GM12873 (cell line): ENCODE data around the gene NIM1K.

ENCODE experiments used
- TF ChIP-seq, protein P1 (sequence below): IDR thresholded peaks from 2 replicates; pipeline ENCODE4 v1.5.1; 2012; ENCODE audit warnings: low read depth, mild to moderate bottlenecking, moderate library complexity, low read length, control low read depth; ENCODE audit not compliant: insufficient read depth; ENCODE audit errors: missing control alignments

NIM1K gene

DNA sequence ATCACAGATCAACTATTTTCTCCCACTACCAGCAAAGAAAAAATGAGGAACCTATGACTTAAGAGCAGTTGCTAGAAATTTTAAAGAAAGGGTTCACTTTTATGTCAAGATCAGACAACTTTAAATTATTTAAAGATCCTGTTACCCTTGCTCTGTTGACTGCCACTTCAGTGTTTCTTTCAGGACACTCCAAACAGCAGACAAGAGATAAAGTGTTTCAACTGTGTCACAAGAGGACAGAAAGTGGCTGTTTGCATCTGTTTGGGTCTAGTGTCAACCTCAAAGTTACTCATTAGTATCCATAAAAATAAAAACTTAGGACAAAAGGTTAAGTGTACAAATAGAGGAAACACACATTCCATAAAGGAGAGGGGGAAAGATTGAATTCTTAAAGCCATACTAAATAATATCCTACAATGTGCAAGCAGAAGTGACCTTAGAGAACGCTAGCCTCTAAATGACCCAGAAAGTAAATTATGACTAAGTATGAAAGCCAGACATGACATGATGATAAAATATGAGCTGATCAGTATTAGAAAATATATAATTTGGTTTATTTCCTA is 96.3 kb downstream of the NIM1K start:
- TF ChIP-seq, protein P1, sequence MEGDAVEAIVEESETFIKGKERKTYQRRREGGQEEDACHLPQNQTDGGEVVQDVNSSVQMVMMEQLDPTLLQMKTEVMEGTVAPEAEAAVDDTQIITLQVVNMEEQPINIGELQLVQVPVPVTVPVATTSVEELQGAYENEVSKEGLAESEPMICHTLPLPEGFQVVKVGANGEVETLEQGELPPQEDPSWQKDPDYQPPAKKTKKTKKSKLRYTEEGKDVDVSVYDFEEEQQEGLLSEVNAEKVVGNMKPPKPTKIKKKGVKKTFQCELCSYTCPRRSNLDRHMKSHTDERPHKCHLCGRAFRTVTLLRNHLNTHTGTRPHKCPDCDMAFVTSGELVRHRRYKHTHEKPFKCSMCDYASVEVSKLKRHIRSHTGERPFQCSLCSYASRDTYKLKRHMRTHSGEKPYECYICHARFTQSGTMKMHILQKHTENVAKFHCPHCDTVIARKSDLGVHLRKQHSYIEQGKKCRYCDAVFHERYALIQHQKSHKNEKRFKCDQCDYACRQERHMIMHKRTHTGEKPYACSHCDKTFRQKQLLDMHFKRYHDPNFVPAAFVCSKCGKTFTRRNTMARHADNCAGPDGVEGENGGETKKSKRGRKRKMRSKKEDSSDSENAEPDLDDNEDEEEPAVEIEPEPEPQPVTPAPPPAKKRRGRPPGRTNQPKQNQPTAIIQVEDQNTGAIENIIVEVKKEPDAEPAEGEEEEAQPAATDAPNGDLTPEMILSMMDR, result no peak

DNA sequence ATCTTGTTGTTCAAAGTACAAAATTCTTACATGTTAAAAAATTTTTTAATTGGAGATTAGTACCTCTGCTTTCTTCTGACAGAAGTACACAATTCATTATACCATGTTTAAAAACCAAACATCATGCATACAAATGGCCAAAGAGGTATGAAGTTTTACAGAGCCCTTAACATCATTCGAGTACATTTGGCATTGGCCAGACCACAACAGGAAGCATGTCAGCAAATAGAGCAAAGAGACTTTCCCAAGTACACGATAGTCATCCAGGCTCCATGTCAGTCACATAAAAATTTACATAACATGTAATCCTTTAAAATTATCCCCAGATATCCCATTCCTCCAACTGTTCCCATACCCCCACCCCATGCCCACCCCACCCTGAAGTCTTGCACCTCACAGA is 98.7 kb downstream of the NIM1K start:
- TF ChIP-seq, protein P1, result no peak

DNA sequence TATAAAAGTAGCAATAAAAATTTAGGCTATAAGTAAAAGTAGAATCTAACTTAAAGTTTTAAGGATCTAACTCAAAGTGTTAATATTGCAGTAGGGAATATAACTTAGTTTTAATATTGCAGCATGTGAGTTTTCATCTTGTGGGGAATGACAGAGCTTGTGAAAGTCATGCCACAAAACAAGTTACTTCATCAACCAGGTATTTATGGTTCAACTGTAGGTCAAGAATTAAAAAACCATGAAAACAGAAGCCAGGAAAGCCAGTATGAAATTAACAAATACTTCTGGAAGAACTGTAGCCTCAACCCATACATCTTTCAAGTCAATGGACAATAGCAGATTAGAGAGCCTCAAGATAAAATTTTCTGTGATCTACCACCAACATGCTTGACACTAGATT is 102.2 kb downstream of the NIM1K start:
- TF ChIP-seq, protein P1, result no peak

DNA sequence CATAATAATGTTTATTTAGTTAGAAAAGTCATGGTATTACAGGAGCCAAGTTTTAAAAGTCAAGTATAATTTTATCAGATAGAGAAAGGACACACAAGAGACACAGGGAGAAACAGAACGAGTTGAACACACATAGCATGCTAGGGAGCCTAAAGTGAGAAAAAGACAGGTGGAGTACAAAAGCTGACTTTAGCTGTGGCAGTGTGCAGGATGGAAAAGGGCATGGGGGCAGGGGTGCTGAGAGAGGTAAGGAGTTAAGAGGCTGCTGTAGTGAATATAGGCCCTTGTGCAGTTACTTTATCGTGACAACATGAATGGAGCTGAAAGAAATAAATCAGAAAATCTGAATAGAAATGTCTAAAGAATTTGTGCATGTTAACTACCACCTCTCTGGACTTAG is 103.2 kb downstream of the NIM1K start:
- TF ChIP-seq, protein P1, result no peak

DNA sequence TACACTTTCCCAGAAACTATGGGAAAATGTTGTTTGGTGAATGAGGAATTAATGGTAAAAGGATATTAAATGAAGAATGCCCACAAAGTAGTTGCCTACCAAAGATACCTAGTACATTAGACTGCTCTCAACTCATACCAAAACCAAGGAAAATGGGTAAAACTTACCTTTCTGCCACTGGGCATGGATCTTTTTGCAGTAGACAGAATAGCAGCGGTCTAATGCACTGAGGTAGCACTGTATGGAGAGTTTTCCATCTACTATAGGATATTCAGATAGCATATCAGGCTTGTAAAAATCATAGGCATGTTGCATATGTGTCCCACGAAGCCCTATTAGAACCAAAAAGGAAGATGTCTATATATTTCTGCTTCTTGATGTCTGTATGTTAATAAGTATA is 104.8 kb downstream of the NIM1K start:
- TF ChIP-seq, protein P1, result no peak

DNA sequence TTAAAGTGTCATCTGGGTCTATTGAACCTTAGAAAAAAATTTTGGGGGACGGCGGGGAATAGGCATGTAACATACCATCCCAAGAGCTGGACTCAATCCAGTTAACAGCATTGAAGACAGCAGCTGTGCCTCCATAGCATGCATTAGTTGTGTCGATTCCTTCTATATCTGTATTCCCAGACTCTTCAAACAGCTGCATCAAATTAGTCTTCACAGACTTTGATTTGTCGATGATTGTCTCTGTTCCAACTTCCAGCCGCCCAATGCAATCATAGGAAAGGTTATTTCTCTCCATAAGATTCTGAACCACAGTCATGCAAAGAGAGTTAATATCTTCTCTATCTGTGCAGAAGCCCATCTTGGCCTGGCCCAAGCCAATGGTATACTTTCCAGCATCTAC is 106.4 kb downstream of the NIM1K start:
- TF ChIP-seq, protein P1, result no peak

DNA sequence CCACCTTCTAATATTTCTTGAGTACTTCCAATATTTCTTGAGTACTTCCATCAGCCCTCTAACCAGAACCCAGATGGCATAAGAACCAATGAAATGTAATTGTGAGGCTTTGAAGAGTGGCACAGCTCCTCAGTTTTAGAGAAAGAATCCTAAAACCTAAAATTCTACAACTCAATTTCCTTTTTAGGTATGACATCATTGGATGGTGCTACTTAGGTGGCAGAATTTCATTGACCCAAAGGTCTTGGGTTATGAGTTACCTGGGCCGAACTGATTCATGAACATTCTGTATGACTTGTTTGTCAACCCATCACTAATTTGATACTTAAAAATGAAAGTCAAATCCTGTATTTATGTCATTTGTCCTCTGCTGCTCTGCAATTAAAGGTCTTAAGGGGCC is 108.1 kb downstream of the NIM1K start:
- TF ChIP-seq, protein P1, result no peak
